Ectodermal cell (in vitro differentiated cells): ENCODE data around the gene COG1.

Experiments
- H3K27ac ChIP-seq: 2 replicates; pipeline ENCODE4 v1.7.0; 2013; ENCODE audit warnings: mild to moderate bottlenecking, low read depth, low read length; ENCODE audit not compliant: insufficient read depth, poor library complexity, severe bottlenecking
- H3K27me3 ChIP-seq: 2 replicates; pipeline ENCODE4 v1.7.0; 2013; ENCODE audit warnings: mild to moderate bottlenecking, low read length; ENCODE audit not compliant: insufficient read depth, control insufficient read depth, poor library complexity, severe bottlenecking
- H3K36me3 ChIP-seq: one replicate; pipeline ENCODE4 v1.7.0; 2013; ENCODE audit warnings: low read length; ENCODE audit not compliant: control insufficient read depth, insufficient read depth
- H3K4me1 ChIP-seq: one replicate; pipeline ENCODE4 v1.7.0; 2013; ENCODE audit warnings: low read length; ENCODE audit not compliant: control insufficient read depth, insufficient read depth
- H3K4me3 ChIP-seq: 2 replicates; pipeline ENCODE4 v1.7.0; 2013; ENCODE audit warnings: low read depth, low read length, control low read depth; ENCODE audit not compliant: insufficient read depth
- H3K9me3 ChIP-seq: 2 replicates; pipeline ENCODE4 v1.7.0; 2013; ENCODE audit warnings: mild to moderate bottlenecking, low read length, moderate library complexity; ENCODE audit not compliant: control insufficient read depth
- WGBS, 2 experiments: methylation state at CpG; one replicate each; pipeline ENCODE4 v1.1.7; 2013; ENCODE audit warnings: missing lambda C conversion rate in 2 of 2; 5-methylcytosine and 5-hydroxymethylcytosine counted together

The COG1 gene

GRCh38 chr17:73198930-73199260 is 6.0 kb downstream of the COG1 start:
- no peaks in the 10 kb centered on the region for H3K27me3 ChIP-seq
- H3K4me3 ChIP-seq, result no peak overlapping the region
- peaks cover 36% of the 10 kb centered on the region for H3K36me3 ChIP-seq
- WGBS, 2 experiments, result 95 to 97% methylated on average over 7 of the region's 7 CpGs
- no peak overlapping the region for H3K27ac ChIP-seq
- no peaks in the 10 kb centered on the region for H3K4me1 ChIP-seq
- H3K9me3 ChIP-seq, result no peaks in the 10 kb centered on the region

DNA sequence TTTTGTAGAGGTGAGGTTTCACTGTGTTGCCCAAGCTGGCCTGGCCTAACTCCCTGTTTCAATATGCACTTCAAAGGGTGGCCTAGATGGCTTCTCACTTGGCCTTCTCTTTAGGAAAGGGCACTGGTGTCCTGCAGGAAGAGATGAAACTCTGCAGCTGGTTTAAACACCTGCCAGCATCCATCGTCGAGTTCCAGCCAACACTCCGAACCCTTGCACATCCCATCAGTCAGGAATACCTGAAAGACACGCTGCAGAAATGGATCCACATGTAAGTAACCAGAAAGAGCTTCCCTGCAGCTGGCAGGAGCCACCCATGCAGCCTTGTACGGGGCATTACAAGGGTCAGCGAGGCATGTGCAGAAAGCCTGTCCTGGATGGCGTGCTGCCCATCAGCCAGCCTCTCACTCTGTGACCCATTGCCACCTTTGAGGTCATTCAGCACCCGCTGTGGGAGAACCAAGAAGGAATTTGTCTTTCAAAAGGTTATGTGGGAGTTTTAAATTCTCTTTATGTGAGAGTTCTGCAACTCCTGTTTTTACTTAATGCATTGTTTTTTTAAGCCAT is 7.0 kb downstream of the COG1 start:
- Histone ChIP-seq H3K4me1 (no peaks in the 10 kb centered on the region), H3K27ac (no peak overlapping the region), H3K36me3 (peaks cover 36% of the 10 kb centered on the region), H3K4me3 (no peak overlapping the region), H3K27me3 (no peaks in the 10 kb centered on the region), H3K9me3 (no peaks in the 10 kb centered on the region)
- 97% methylated on average over 8 of the region's 8 CpGs for WGBS, 2 experiments

GRCh38 chr17:73200476-73200875 is 7.6 kb downstream of the COG1 start:
- 90 to 91% methylated on average over 10 of the region's 10 CpGs for WGBS, 2 experiments
- Histone ChIP-seq H3K36me3 (peaks cover 36% of the 10 kb centered on the region), H3K9me3 (no peaks in the 10 kb centered on the region), H3K27ac (no peak overlapping the region), H3K4me1 (no peaks in the 10 kb centered on the region), H3K27me3 (no peaks in the 10 kb centered on the region), H3K4me3 (no peak overlapping the region)

DNA sequence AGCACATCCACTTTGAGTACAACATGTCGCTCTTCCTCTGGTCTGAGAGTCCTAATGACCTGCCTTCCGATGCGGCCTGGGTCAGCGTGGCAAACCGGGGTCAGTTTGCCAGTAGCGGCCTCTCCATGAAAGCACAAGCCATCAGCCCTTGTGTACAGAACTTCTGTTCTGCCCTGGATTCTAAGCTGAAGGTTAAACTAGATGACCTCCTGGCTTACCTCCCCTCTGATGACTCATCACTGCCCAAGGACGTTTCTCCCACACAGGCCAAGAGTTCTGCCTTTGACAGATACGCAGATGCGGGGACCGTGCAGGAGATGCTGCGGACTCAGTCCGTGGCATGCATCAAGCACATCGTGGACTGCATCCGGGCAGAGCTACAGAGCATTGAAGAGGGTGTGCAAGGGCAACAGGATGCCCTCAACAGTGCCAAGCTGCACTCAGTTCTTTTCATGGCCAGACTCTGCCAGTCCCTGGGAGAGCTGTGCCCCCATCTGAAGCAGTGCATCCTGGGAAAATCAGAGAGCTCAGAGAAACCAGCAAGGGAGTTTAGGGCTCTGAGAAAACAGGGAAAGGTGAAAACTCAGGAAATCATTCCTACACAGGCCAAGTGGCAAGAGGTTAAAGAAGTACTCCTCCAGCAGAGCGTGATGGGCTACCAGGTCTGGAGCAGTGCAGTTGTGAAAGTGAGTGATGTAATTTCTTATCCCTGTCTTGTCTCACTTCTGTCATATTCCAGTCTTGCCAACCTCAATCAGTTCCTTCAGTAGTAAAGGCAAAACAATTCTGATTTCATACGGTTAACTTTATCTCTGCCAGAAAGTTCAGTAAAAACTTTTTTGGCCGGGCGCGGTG is 8.6 kb downstream of the COG1 start:
- Histone ChIP-seq H3K4me3 (no peak overlapping the region), H3K4me1 (no peaks in the 10 kb centered on the region), H3K27ac (no peak overlapping the region), H3K27me3 (no peaks in the 10 kb centered on the region), H3K9me3 (no peaks in the 10 kb centered on the region), H3K36me3 (peaks cover 41% of the 10 kb centered on the region)
- WGBS, 2 experiments, result 91 to 92% methylated on average over 19 of the region's 19 CpGs

- peaks cover 36% of the 10 kb centered on the region for H3K36me3 ChIP-seq
- 92 to 93% methylated on average over 8 of the region's 8 CpGs for WGBS, 2 experiments
Measured at GRCh38 chr17:73203135-73203787, 10.4 kb downstream of the COG1 start.

GRCh38 chr17:73203788-73204479 is 11.1 kb downstream of the COG1 start:
- H3K27me3 ChIP-seq, result no peaks in the 10 kb centered on the region
- H3K27ac ChIP-seq, result no peak overlapping the region
- 90 to 95% methylated on average over 10 of the region's 10 CpGs for WGBS, 2 experiments
- no peaks in the 10 kb centered on the region for H3K9me3 ChIP-seq
- H3K4me1 ChIP-seq, result no peaks in the 10 kb centered on the region
- H3K36me3 ChIP-seq, result peaks cover 32% of the 10 kb centered on the region
- no peak overlapping the region for H3K4me3 ChIP-seq

More at GRCh38 chr17:73203135-73203787, 10.4 kb downstream of the COG1 start:
- Histone ChIP-seq H3K4me1 (no peaks in the 10 kb centered on the region), H3K27ac (no peak overlapping the region), H3K27me3 (no peaks in the 10 kb centered on the region), H3K4me3 (no peak overlapping the region), H3K9me3 (no peaks in the 10 kb centered on the region)

DNA sequence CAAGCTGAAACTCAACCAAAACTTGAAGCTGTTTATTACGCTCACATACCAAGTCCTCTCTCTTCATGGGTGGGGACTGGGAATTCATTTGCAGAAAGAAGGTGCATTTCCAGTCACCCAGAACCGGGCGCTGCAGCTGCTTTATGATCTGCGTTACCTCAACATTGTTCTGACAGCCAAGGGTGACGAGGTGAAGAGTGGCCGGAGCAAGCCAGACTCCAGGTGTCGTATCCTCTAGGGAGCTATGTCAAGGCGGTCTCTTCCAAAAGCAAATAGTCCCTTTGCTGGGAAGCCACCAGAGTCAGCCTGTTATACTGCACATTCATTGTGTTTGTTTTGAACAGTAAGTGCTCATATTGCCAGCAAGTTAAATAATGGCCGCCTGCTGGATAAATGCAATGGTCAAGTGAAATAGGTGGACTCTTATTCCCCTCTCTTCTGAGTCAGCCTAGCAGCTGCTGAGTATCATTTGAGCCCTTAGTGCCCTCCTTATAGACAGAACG is 12.7 kb downstream of the COG1 start:
- H3K27me3 ChIP-seq, result no peaks in the 10 kb centered on the region
- H3K36me3 ChIP-seq, result peaks cover 28% of the 10 kb centered on the region
- H3K27ac ChIP-seq, result no peak overlapping the region
- H3K4me1 ChIP-seq, result no peaks in the 10 kb centered on the region
- WGBS, 2 experiments, result 92% methylated on average over 10 of the region's 10 CpGs
- H3K9me3 ChIP-seq, result no peaks in the 10 kb centered on the region
- H3K4me3 ChIP-seq, result no peak overlapping the region

GRCh38 chr17:73208139-73208827 is 15.4 kb downstream of the COG1 start:
- peaks cover 24% of the 10 kb centered on the region for H3K36me3 ChIP-seq

DNA sequence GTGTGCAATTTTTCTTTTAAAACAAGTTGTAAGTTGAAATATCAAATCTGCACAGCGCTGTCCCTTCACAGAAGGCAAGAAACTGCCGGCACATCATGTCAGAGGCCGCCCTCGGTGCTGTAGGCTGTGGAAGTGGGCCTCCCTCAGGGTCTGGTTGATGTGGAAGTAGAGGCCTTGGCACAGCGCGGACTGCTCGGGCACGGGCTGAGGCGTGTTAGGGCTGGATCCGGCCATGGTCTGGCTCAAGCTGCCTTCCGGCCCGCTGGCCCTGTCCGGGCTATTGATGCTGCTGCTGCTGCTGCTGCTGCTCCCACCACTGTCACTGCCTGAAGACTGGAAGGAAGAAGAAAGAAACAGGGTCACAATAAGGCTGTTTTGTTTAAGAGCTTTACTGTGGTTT is 16.6 kb downstream of the COG1 start:
- Histone ChIP-seq H3K27ac (no peak overlapping the region), H3K36me3 (peaks cover 24% of the 10 kb centered on the region), H3K27me3 (no peaks in the 10 kb centered on the region), H3K4me3 (no peak overlapping the region), H3K9me3 (no peaks in the 10 kb centered on the region), H3K4me1 (no peaks in the 10 kb centered on the region)
- WGBS, 2 experiments, result 95 to 96% methylated on average over 13 of the region's 13 CpGs

More at GRCh38 chr17:73208139-73208827, 15.4 kb downstream of the COG1 start:
- 95% methylated on average over 16 of the region's 16 CpGs for WGBS, 2 experiments
- Histone ChIP-seq H3K4me1 (no peaks in the 10 kb centered on the region), H3K9me3 (no peaks in the 10 kb centered on the region), H3K27me3 (no peaks in the 10 kb centered on the region), H3K27ac (no peak overlapping the region), H3K4me3 (no peak overlapping the region)
